ENCODE data around the gene ALCAM. TPM values are rescaled to one million over a fixed set of nuclear protein-coding genes. Genes with fewer than 3 reads are reported as not detected.

Gene ALCAM
- polyA plus RNA-seq, 1 of the 3 experiments (the other 2 are of a cell fraction) = 58.3 TPM

DNA sequence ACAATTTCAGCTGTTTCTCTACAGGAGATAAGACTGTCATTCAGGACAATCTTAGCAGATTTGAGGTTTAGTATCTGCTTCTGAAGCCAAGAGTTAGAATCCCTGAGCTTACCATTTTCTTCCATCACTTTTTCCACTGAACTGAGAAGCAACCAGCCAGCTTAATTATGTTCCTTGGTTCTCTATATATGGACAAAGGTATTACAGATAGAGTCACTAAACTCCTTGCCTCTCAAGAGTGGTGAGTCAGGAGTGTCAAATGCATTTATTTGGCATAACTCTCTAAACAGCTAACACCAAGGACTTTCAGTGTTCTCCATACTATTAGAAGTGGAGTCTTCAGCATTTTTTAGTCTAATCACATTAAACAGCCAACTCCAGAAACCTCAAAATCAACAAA, 239.3 kb downstream of the ALCAM start (continued):
- TF ChIP-seq, protein P1, sequence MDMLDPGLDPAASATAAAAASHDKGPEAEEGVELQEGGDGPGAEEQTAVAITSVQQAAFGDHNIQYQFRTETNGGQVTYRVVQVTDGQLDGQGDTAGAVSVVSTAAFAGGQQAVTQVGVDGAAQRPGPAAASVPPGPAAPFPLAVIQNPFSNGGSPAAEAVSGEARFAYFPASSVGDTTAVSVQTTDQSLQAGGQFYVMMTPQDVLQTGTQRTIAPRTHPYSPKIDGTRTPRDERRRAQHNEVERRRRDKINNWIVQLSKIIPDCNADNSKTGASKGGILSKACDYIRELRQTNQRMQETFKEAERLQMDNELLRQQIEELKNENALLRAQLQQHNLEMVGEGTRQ (IDR thresholded peaks at IDR 0.05; ENCODE audit: borderline replicate concordance, low read depth, low read length) = no peak

DNA sequence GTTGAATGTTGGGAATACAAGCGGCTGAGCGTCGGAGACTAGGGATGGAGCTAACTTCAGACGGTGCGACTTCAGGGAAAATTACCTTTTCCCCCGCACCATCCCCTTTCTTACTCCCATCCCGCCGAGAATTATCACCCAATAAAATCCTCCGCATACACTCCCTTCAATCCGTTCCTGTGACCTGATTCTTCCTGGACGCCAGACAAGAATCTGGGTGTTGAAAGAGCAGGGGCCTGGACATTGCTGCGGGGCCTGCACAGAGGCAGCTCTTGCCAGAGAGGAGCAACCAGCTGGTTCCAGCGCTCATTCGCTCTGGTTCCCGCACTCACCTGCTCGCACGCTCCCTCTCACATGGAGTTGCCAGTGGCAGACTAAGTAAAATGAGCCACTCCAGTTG, 241.9 kb downstream of the ALCAM start:
- H2AFZ ChIP-seq (ENCODE audit: low read depth) = no peak overlapping the region
- TF ChIP-seq SIN3A (IDR thresholded peaks at IDR 0.05; ENCODE audit: borderline replicate concordance, low read depth, low read length) (no peak), GABPA (IDR thresholded peaks at IDR 0.05; ENCODE audit: low read depth) (no peak), EP300 (IDR thresholded peaks at IDR 0.05; ENCODE audit: borderline replicate concordance in 1 of 2, low read depth in 1 of 2, low read length in 1 of 2) (no peak), POLR2AphosphoS5 (IDR thresholded peaks at IDR 0.05; ENCODE audit: low read depth, low read length) (no peak), NFIC (IDR thresholded peaks at IDR 0.05; ENCODE audit: borderline replicate concordance) (no peak), GATA2 (CRISPR knock-in tag; IDR thresholded peaks at IDR 0.05) (no peak), MXI1 (IDR thresholded peaks at IDR 0.05; ENCODE audit: low read depth, low read length) (no peak), RCOR1 (IDR thresholded peaks at IDR 0.05; ENCODE audit: low read length) (no peak), MEF2A (IDR thresholded peaks at IDR 0.05; ENCODE audit: borderline replicate concordance, low read depth) (no peak), FOXM1 (IDR thresholded peaks at IDR 0.05; ENCODE audit: low read depth) (no peak), NRF1 (IDR thresholded peaks at IDR 0.05; ENCODE audit: low read depth, low read length) (no peak)
- TF ChIP-seq, protein P1 (IDR thresholded peaks at IDR 0.05; ENCODE audit: borderline replicate concordance, low read depth, low read length) = no peak
- TF ChIP-seq, protein P2, sequence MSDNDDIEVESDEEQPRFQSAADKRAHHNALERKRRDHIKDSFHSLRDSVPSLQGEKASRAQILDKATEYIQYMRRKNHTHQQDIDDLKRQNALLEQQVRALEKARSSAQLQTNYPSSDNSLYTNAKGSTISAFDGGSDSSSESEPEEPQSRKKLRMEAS (IDR thresholded peaks at IDR 0.05; ENCODE audit: low read depth) = no peak
- TF ChIP-seq, protein P3, sequence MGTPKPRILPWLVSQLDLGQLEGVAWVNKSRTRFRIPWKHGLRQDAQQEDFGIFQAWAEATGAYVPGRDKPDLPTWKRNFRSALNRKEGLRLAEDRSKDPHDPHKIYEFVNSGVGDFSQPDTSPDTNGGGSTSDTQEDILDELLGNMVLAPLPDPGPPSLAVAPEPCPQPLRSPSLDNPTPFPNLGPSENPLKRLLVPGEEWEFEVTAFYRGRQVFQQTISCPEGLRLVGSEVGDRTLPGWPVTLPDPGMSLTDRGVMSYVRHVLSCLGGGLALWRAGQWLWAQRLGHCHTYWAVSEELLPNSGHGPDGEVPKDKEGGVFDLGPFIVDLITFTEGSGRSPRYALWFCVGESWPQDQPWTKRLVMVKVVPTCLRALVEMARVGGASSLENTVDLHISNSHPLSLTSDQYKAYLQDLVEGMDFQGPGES (IDR thresholded peaks at IDR 0.05; ENCODE audit: low read depth, low read length) = no peak
- TF ChIP-seq, protein P4, sequence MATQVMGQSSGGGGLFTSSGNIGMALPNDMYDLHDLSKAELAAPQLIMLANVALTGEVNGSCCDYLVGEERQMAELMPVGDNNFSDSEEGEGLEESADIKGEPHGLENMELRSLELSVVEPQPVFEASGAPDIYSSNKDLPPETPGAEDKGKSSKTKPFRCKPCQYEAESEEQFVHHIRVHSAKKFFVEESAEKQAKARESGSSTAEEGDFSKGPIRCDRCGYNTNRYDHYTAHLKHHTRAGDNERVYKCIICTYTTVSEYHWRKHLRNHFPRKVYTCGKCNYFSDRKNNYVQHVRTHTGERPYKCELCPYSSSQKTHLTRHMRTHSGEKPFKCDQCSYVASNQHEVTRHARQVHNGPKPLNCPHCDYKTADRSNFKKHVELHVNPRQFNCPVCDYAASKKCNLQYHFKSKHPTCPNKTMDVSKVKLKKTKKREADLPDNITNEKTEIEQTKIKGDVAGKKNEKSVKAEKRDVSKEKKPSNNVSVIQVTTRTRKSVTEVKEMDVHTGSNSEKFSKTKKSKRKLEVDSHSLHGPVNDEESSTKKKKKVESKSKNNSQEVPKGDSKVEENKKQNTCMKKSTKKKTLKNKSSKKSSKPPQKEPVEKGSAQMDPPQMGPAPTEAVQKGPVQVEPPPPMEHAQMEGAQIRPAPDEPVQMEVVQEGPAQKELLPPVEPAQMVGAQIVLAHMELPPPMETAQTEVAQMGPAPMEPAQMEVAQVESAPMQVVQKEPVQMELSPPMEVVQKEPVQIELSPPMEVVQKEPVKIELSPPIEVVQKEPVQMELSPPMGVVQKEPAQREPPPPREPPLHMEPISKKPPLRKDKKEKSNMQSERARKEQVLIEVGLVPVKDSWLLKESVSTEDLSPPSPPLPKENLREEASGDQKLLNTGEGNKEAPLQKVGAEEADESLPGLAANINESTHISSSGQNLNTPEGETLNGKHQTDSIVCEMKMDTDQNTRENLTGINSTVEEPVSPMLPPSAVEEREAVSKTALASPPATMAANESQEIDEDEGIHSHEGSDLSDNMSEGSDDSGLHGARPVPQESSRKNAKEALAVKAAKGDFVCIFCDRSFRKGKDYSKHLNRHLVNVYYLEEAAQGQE (IDR thresholded peaks at IDR 0.05; ENCODE audit: low read depth, low read length) = no peak
- 91% methylated on average over 17 of the region's 17 CpGs for WGBS (ENCODE audit: low lambda C conversion rate)
- no peak for DNase-seq
- H3K4me2 ChIP-seq = no peak overlapping the region
- no peaks in the 10 kb centered on the region for H3K9me2 ChIP-seq
- H3K9me3 ChIP-seq = no peaks in the 10 kb centered on the region
- H3K4me1 ChIP-seq (ENCODE audit: control insufficient read depth in 1 of 2, insufficient read depth in 2 of 2, low read depth in 1 of 2, low read length in 1 of 2) = no peaks in the 10 kb centered on the region
- H3F3A ChIP-seq (replicated peaks; ENCODE audit: insufficient read depth) = no peaks in the 10 kb centered on the region
- no peak overlapping the region for H3K27ac ChIP-seq (ENCODE audit: low read depth in 2 of 2, low read length in 1 of 2)
- POLR2A ChIA-PET = no interaction called here
- no peaks in the 10 kb centered on the region for H4K20me1 ChIP-seq (ENCODE audit: insufficient read depth)
- CTCF ChIA-PET = no interaction called here
- no peaks in the 10 kb centered on the region for H3K79me2 ChIP-seq (ENCODE audit: insufficient read depth)
- no peak overlapping the region for H3K4me3 ChIP-seq (ENCODE audit: low read depth in 2 of 2, low read length in 1 of 2)
- H3K27me3 ChIP-seq (ENCODE audit: insufficient read depth) = no peaks in the 10 kb centered on the region
- H3K9ac ChIP-seq = no peak overlapping the region
- no peaks in the 10 kb centered on the region for H3K36me3 ChIP-seq (replicated peaks in 1 of 2; ENCODE audit: control insufficient read depth in 1 of 2, insufficient read depth in 2 of 2, low read length in 1 of 2)

Data from SK-N-SH (cell line).